Right kidney (tissue), 1 donor: Measurements from ENCODE around the gene TFEB.
A peak's percentile ranks its signal among the peaks of the same experiment; 100 is the strongest.

Source experiments
- DNase-seq: peaks from one replicate; pipeline ENCODE4 v3.0.0-alpha.2; 2016

TFEB gene

GRCh38 chr6:41674231-41675000, 61.0 kb downstream of the TFEB start:
- DNase-seq = no peak

- DNase-seq = no peak
These were observed 61.8 kb downstream of the TFEB start for GRCh38 chr6:41673704-41674000.

- no peak for DNase-seq
These were observed 62.3 kb downstream of the TFEB start for GRCh38 chr6:41672816-41673703.

- DNase-seq = no peak
These were observed 63.4 kb downstream of the TFEB start for GRCh38 chr6:41672016-41672415.

- no peak for DNase-seq
These were observed 64.0 kb downstream of the TFEB start for GRCh38 chr6:41671376-41671775.

- no peak for DNase-seq
These were observed 64.6 kb downstream of the TFEB start for GRCh38 chr6:41670703-41671360.

GRCh38 chr6:41668968-41669367, 66.4 kb downstream of the TFEB start:
- no peak for DNase-seq

- DNase-seq = no peak
These were observed 68.2 kb downstream of the TFEB start for GRCh38 chr6:41667195-41667594.

- no peak for DNase-seq
These were observed 71.1 kb downstream of the TFEB start for GRCh38 chr6:41664271-41664670.

GRCh38 chr6:41663568-41663967, 71.8 kb downstream of the TFEB start:
- no peak for DNase-seq

- DNase-seq = no peak
These were observed 75.5 kb downstream of the TFEB start for GRCh38 chr6:41659935-41660334.

- peak; percentile 37 for DNase-seq
These were observed 76.8 kb downstream of the TFEB start for GRCh38 chr6:41658636-41659035.

GRCh38 chr6:41657131-41658094, 78.0 kb downstream of the TFEB start:
- DNase-seq = no peak

GRCh38 chr6:41656002-41656691, 79.3 kb downstream of the TFEB start:
- peak; percentile 72 for DNase-seq

- DNase-seq = no peak
These were observed 79.8 kb downstream of the TFEB start for GRCh38 chr6:41655646-41656001.

- DNase-seq = no peak
These were observed 80.2 kb downstream of the TFEB start for GRCh38 chr6:41655176-41655575.

- no peak for DNase-seq
These were observed 80.7 kb downstream of the TFEB start for GRCh38 chr6:41654698-41655151.

GRCh38 chr6:41654151-41654697, 81.2 kb downstream of the TFEB start:
- no peak for DNase-seq

GRCh38 chr6:41653691-41654090, 81.7 kb downstream of the TFEB start:
- DNase-seq = no peak

GRCh38 chr6:41652866-41653652, 82.3 kb downstream of the TFEB start:
- DNase-seq = peak; percentile 35
